Progenitor cell of endocrine pancreas (in vitro differentiated cells): ENCODE results near the gene SLC22A2. TPM values are rescaled to one million over a fixed set of nuclear protein-coding genes. Genes with fewer than 3 reads are reported as not detected.

ENCODE experiments used
- DNase-seq: peaks from one replicate; pipeline ENCODE4 v3.0.0; 2021; ENCODE audit warnings: low spot score; ENCODE audit not compliant: unreplicated experiment
- H3K27ac Mint-ChIP-seq: 2 replicates; pipeline ENCODE4 v1.8.0; 2021; ENCODE audit warnings: mild to moderate bottlenecking, moderate library complexity, mixed read lengths
- H3K27me3 Mint-ChIP-seq: 2 replicates; pipeline ENCODE4 v1.8.0; 2021; ENCODE audit warnings: mixed read lengths
- H3K36me3 Mint-ChIP-seq: 2 replicates; pipeline ENCODE4 v1.8.0; 2022; ENCODE audit warnings: mixed read lengths; ENCODE audit not compliant: insufficient read depth
- H3K4me1 Mint-ChIP-seq: 2 replicates; pipeline ENCODE4 v1.8.0; 2021; ENCODE audit warnings: low read depth, mixed read lengths
- H3K4me3 Mint-ChIP-seq: 2 replicates; pipeline ENCODE4 v1.8.0; 2021; ENCODE audit warnings: low read depth, mild to moderate bottlenecking, moderate library complexity, mixed read lengths
- H3K9me3 Mint-ChIP-seq: 2 replicates; pipeline ENCODE4 v1.8.0; 2021; ENCODE audit warnings: low read depth, mixed read lengths
- CTCF ChIP-seq: fragments of 200-600 bp; sonication (generic); IDR thresholded peaks from one replicate; pipeline ENCODE4 v1.5.0; 2021; ENCODE audit warnings: antibody characterized with exemption, mild to moderate bottlenecking; ENCODE audit not compliant: unreplicated experiment
- total RNA-seq: library from RNA; stranded (reverse); gene quantifications from 2 replicates; pipeline ENCODE4 v1.2.1, GENCODE V29; 2021

The SLC22A2 gene
- total RNA-seq, 1 donor from 2014 or later, result not detected

- H3K4me1 Mint-ChIP-seq, result no peaks in the 10 kb centered on the region
- peaks cover 1% of the 10 kb centered on the region for H3K36me3 Mint-ChIP-seq
- H3K9me3 Mint-ChIP-seq, result peaks cover 21% of the 10 kb centered on the region
- TF ChIP-seq CTCF, result no peak
- no peaks in the 10 kb centered on the region for H3K27me3 Mint-ChIP-seq
- H3K27ac Mint-ChIP-seq, result no peak overlapping the region
- no peak overlapping the region for H3K4me3 Mint-ChIP-seq
- DNase-seq, result no peak
These were observed 30.9 kb downstream of the SLC22A2 start for GRCh38 chr6:160227769-160228161.

GRCh38 chr6:160227038-160227768, 31.4 kb downstream of the SLC22A2 start:
- Mint-ChIP-seq H3K36me3 (peaks cover 1% of the 10 kb centered on the region), H3K4me1 (no peaks in the 10 kb centered on the region), H3K27ac (no peak overlapping the region), H3K27me3 (no peaks in the 10 kb centered on the region), H3K4me3 (no peak overlapping the region), H3K9me3 (peaks cover 21% of the 10 kb centered on the region)
- DNase-seq, result no peak
- TF ChIP-seq CTCF, result no peak

GRCh38 chr6:160226118-160226591, 32.5 kb downstream of the SLC22A2 start:
- DNase-seq, result no peak
- Mint-ChIP-seq H3K27me3 (no peaks in the 10 kb centered on the region), H3K4me1 (no peaks in the 10 kb centered on the region), H3K4me3 (no peak overlapping the region), H3K9me3 (peaks cover 21% of the 10 kb centered on the region), H3K27ac (no peak overlapping the region), H3K36me3 (peaks cover 1% of the 10 kb centered on the region)
- TF ChIP-seq CTCF, result no peak

GRCh38 chr6:160224639-160225237, 33.9 kb downstream of the SLC22A2 start:
- Mint-ChIP-seq H3K36me3 (peaks cover 1% of the 10 kb centered on the region), H3K9me3 (peaks cover 15% of the 10 kb centered on the region), H3K4me3 (no peak overlapping the region), H3K27me3 (no peaks in the 10 kb centered on the region), H3K27ac (no peak overlapping the region), H3K4me1 (no peaks in the 10 kb centered on the region)
- no peak for TF ChIP-seq CTCF
- no peak for DNase-seq

GRCh38 chr6:160222491-160222890, 36.1 kb downstream of the SLC22A2 start:
- TF ChIP-seq CTCF, result no peak
- no peak overlapping the region for H3K4me3 Mint-ChIP-seq
- no peak for DNase-seq
- H3K9me3 Mint-ChIP-seq, result peaks cover 5% of the 10 kb centered on the region
- no peaks in the 10 kb centered on the region for H3K27me3 Mint-ChIP-seq
- peaks cover 3% of the 10 kb centered on the region for H3K4me1 Mint-ChIP-seq
- H3K36me3 Mint-ChIP-seq, result peaks cover 1% of the 10 kb centered on the region
- no peak overlapping the region for H3K27ac Mint-ChIP-seq
